Right lobe of liver (tissue), 6 donors: ENCODE results near the gene NIF3L1. TPM values are rescaled to one million over a fixed set of nuclear protein-coding genes. Genes with fewer than 3 reads are reported as not detected.

Experiments used
- ATAC-seq, 4 donors: fragments of 200-7000 bp; cut with Tn5 transposase; one replicate each; pipeline ENCODE4 v1.9.1; 2020; ENCODE audit warnings: mild to moderate bottlenecking in 4 of 4, moderate library complexity in 4 of 4
- DNase-seq, 3 donors: peaks; one replicate each; pipeline ENCODE4 v3.0.0-alpha.2; 2020
- H3K27ac ChIP-seq, 3 donors: fragments of 200-600 bp; one replicate each; pipeline ENCODE4 v1.8.0; 2022
- H3K27me3 ChIP-seq, 2 donors: fragments of 200-600 bp; one replicate each; pipeline ENCODE4 v1.8.0; 2022
- H3K36me3 ChIP-seq, 4 donors: fragments of 200-600 bp; sonication (generic) in 1 of 4; one replicate each; pipeline versions ENCODE4 v1.5.1 to v1.8.0; 2017 to 2022; ENCODE audit warnings: control low read depth in 1 of 4
- H3K4me1 ChIP-seq, 4 donors: fragments of 200-600 bp; sonication (generic) in 1 of 4; one replicate each; pipeline versions ENCODE4 v1.5.1 to v1.8.0; 2017 to 2022; ENCODE audit warnings: control low read depth in 1 of 4
- H3K4me3 ChIP-seq, 3 donors: fragments of 200-600 bp; one replicate each; pipeline ENCODE4 v1.8.0; 2022
- H3K9me3 ChIP-seq, 4 donors: fragments of 200-600 bp; sonication (generic) in 1 of 4; one replicate each; pipeline versions ENCODE4 v1.5.1 to v1.8.0; 2017 to 2022; ENCODE audit warnings: control low read depth in 1 of 4
- POLR2A ChIP-seq: fragments of 450-650 bp; IDR thresholded peaks from one replicate; pipeline ENCODE4 v1.6.1; 2017; ENCODE audit warnings: antibody characterized with exemption, mild to moderate bottlenecking
- WGBS: methylation state at CpG from one replicate; pipeline ENCODE4 v1.1.6; 2018; ENCODE audit warnings: low coverage, low lambda C conversion rate; ENCODE audit not compliant: insufficient coverage; ENCODE audit errors: missing lambda C conversion rate; 5-methylcytosine and 5-hydroxymethylcytosine counted together
- intact Hi-C, 2 donors: fragments of 100-400 bp; cut with DNase I; formaldehyde crosslinking; loops; one replicate each; pipeline versions ENCODE4 v1.11.2 to v1.14.1; 2022
- total RNA-seq, 6 experiments: library from RNA; depleted of rRNA in 2 of 6; stranded (reverse); fragments of >200 nt in 2 of 6; fragmentation: NEBNext Ultra II Directional in 3 of 6; extraction: Animal tissue kit (Norgen Biotek cat#: 25700) in 3 of 6; gene quantifications; one replicate each; pipeline versions ENCODE4 v1.1.0 to v1.2.4, GENCODE V29; 2016 to 2023
- TF ChIP-seq, protein P1 (sequence below), 4 donors: fragments of 200-600 bp in 3 of 4; fragments of 450-650 bp in 1 of 4; IDR thresholded peaks; one replicate each; pipeline versions ENCODE4 v1.5.1 to v1.8.0; 2016 to 2022; ENCODE audit warnings: antibody characterized with exemption in 4 of 4, mild to moderate bottlenecking in 2 of 4
- donor health status: DM: no; HTN: yes; CAD: no.
- donor health status: DM: no; HTN: no; CAD: no.
- donor health status: DM: no; HTN: no; CAD: no.
- donor health status: DM: no; HTN: yes; CAD: no.
- donor health status: DM: no; HTN: yes; CAD: no.

The NIF3L1 gene
- total RNA-seq, 6 experiments from 2014 or later, result 9.5 to 23.7 (median 11.3) TPM

DNA sequence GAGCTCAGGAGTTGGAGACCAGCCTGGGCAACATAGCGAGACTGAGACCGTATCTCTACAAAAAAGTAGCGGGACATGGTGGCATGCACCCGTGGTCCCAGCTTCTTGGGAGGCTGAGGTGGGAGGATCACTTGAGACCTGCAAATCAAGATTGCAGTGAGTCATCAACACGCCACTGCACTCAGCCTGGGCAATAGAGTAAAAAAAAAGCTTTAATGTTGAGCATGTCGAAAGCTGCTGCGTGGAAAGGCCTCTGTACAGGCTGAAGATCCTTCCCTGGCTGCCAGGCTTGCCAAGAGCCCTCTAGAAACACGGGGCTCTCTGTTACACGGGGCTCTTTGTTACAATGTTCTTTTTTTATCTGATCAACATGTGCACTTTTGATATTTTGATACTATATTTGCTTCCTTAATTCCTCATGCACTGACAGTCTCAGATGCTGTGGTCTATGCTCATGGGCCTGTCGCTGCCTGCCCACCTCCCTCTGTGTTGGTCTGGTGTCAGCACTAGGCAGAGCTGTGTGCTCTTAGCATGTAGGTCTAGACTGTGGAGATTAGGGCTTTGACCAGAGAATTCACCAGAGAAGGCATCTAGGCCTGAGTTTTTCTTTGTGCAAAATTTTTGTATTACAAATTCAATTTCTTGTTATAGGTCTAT lies 43.4 kb upstream of the NIF3L1 start:
- H3K9me3 ChIP-seq, result no peaks in the 10 kb centered on the region
- ATAC-seq (no peak), DNase-seq (no peak)
- no peak overlapping the region for H3K27ac ChIP-seq
- H3K27me3 ChIP-seq, result no peaks in the 10 kb centered on the region
- TF ChIP-seq, protein P1, sequence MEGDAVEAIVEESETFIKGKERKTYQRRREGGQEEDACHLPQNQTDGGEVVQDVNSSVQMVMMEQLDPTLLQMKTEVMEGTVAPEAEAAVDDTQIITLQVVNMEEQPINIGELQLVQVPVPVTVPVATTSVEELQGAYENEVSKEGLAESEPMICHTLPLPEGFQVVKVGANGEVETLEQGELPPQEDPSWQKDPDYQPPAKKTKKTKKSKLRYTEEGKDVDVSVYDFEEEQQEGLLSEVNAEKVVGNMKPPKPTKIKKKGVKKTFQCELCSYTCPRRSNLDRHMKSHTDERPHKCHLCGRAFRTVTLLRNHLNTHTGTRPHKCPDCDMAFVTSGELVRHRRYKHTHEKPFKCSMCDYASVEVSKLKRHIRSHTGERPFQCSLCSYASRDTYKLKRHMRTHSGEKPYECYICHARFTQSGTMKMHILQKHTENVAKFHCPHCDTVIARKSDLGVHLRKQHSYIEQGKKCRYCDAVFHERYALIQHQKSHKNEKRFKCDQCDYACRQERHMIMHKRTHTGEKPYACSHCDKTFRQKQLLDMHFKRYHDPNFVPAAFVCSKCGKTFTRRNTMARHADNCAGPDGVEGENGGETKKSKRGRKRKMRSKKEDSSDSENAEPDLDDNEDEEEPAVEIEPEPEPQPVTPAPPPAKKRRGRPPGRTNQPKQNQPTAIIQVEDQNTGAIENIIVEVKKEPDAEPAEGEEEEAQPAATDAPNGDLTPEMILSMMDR (IDR thresholded peaks at IDR 0.05), result no peak
- no peak for TF ChIP-seq POLR2A
- peaks cover 0 to 2% (median under 1%) of the 10 kb centered on the region in 4 donors for H3K36me3 ChIP-seq
- WGBS, result 82% methylated on average over 9 of the region's 10 CpGs
- no peaks in the 10 kb centered on the region for H3K4me1 ChIP-seq
- no peak overlapping the region for H3K4me3 ChIP-seq
- intact Hi-C loops, result no loop called here

DNA sequence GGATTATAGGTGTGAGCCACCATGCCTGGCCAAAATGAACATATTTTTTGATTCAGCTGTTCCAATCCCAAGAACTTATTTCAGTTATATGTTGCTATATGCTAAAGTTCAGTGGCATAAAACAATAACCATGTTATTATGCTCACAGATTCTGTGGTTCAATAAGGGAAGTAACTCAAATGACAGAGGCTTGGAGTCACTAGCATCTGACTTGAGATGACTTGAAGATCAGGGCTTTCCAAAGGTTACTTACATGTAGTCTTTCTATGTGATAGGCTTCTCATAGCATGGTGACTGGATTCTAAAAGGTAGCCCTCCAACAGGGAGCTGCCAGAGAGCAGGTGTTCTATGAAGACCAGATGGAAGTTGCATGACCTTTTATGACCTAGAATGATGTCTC lies 41.9 kb upstream of the NIF3L1 start:
- Histone ChIP-seq H3K27ac (no peak overlapping the region), H3K9me3 (no peaks in the 10 kb centered on the region), H3K4me1 (no peaks in the 10 kb centered on the region), H3K36me3 (peaks cover 0 to 17% (median 10%) of the 10 kb centered on the region in 4 donors), H3K4me3 (no peak overlapping the region), H3K27me3 (no peaks in the 10 kb centered on the region)
- TF ChIP-seq, protein P1 (IDR thresholded peaks at IDR 0.05), result no peak
- TF ChIP-seq POLR2A, result no peak
- DNase-seq, result no peak
- intact Hi-C loops, result no loop called here
- no peak for ATAC-seq

DNA sequence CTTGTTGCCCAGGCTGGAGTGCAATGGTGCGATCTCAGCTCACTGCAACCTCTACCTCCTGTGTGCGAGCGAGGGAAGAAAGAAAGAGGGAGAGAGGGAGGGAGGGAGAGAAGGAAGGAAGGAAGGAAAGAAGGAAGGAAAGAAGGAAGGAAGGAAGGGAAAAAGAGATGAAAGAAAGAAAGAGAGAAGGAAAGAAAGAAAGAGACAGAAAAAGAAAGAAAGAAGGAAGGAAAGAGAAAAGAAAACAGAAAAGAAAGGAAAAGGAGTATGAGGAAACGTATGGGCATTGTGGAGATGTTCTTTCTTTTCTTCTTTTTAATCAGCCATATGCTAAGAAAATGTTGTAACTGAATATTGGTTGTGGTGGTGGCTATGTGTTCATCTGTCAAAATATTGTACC lies 41.2 kb upstream of the NIF3L1 start:
- DNase-seq (no peak), ATAC-seq (no peak)
- Histone ChIP-seq H3K4me3 (no peak overlapping the region), H3K27me3 (no peaks in the 10 kb centered on the region), H3K9me3 (no peaks in the 10 kb centered on the region), H3K4me1 (no peaks in the 10 kb centered on the region), H3K36me3 (peaks cover 3 to 24% (median 16%) of the 10 kb centered on the region in 4 donors), H3K27ac (no peak overlapping the region)
- WGBS, result 78% methylated on average over 4 of the region's 4 CpGs
- TF ChIP-seq, protein P1 (IDR thresholded peaks at IDR 0.05), result no peak
- TF ChIP-seq POLR2A, result no peak
- intact Hi-C loops, result no loop called here

- peaks cover 21 to 51% (median 39%) of the 10 kb centered on the region in 4 donors for H3K36me3 ChIP-seq
- DNase-seq, result no peak
- no peaks in the 10 kb centered on the region for H3K27me3 ChIP-seq
- H3K27ac ChIP-seq, result no peak overlapping the region
- intact Hi-C loops, result no loop called here
- H3K4me1 ChIP-seq, result no peaks in the 10 kb centered on the region
- no peaks in the 10 kb centered on the region for H3K9me3 ChIP-seq
- TF ChIP-seq, protein P1 (IDR thresholded peaks at IDR 0.05), result no peak
- TF ChIP-seq POLR2A, result no peak
- ATAC-seq, result peak in 1 of 4 donors; percentile 27
- no peak overlapping the region for H3K4me3 ChIP-seq
- WGBS, result 88% methylated on average over 14 of the region's 14 CpGs
Measured at GRCh38 chr2:200850512-200851256, 38.5 kb upstream of the NIF3L1 start.
